Cardiac muscle cell (in vitro differentiated cells and primary cell): Measurements from ENCODE around the gene NR1I3. TPM values are rescaled to one million over a fixed set of nuclear protein-coding genes. Genes with fewer than 3 reads are reported as not detected.

Experiments used
- DNase-seq, 2 donors: peaks; one replicate each; pipeline versions ENCODE4 v3.0.0 to v3.0.0-alpha.2; 2010 to 2017; ENCODE audit warnings: low read depth in 1 of 2, low spot score in 1 of 2
- H3K27ac ChIP-seq: fragments of 200-600 bp; sonication (generic); 2 replicates; pipeline ENCODE4 v1.5.1; 2016
- H3K27me3 ChIP-seq: fragments of 200-600 bp; sonication (generic); 2 replicates; pipeline ENCODE4 v1.6.0; 2016; ENCODE audit warnings: control low read depth
- H3K36me3 ChIP-seq: fragments of 200-600 bp; sonication (generic); 2 replicates; pipeline ENCODE4 v1.5.1; 2016; ENCODE audit warnings: control low read depth
- H3K4me1 ChIP-seq: fragments of 200-600 bp; sonication (generic); 2 replicates; pipeline ENCODE4 v1.8.1; 2017; ENCODE audit warnings: low read depth, mild to moderate bottlenecking, mixed run types
- H3K4me3 ChIP-seq: fragments of 200-600 bp; sonication (generic); 2 replicates; pipeline ENCODE4 v1.5.1; 2016; ENCODE audit warnings: mild to moderate bottlenecking
- H3K9me3 ChIP-seq: fragments of 200-600 bp; sonication (generic); 2 replicates; pipeline ENCODE4 v1.5.1; 2017; ENCODE audit warnings: low read depth, mild to moderate bottlenecking, control low read depth
- CTCF ChIP-seq: IDR thresholded peaks from 2 replicates; pipeline ENCODE4 v1.5.1; 2012; ENCODE audit warnings: low read depth, mild to moderate bottlenecking, low read length
- polyA plus RNA-seq: library from polyadenylated mRNA; unstranded; fragments of >200 nt; fragmentation: Nextera tagmentation; extraction: Ambion mirVana; gene quantifications from 2 replicates; pipeline ENCODE4 v1.2.1, GENCODE V29; 2016
- total RNA-seq: library from RNA; depleted of rRNA; stranded (reverse); fragments of >200 nt; gene quantifications from 2 replicates; pipeline ENCODE4 v1.2.3, GENCODE V29; 2016

The NR1I3 gene
- total and polyA plus RNA-seq, 2 experiments from 2014 or later = 0.33 TPM; not detected in 1

GRCh38 chr1:161197560-161198193, 40.3 kb downstream of the NR1I3 start:
- H3K9me3 ChIP-seq = no peaks in the 10 kb centered on the region
- no peaks in the 10 kb centered on the region for H3K36me3 ChIP-seq
- no peak for DNase-seq
- no peak for TF ChIP-seq CTCF
- H3K27me3 ChIP-seq = no peaks in the 10 kb centered on the region
- no peak overlapping the region for H3K4me3 ChIP-seq
- H3K27ac ChIP-seq = no peak overlapping the region
- H3K4me1 ChIP-seq = peaks cover 19% of the 10 kb centered on the region

DNA sequence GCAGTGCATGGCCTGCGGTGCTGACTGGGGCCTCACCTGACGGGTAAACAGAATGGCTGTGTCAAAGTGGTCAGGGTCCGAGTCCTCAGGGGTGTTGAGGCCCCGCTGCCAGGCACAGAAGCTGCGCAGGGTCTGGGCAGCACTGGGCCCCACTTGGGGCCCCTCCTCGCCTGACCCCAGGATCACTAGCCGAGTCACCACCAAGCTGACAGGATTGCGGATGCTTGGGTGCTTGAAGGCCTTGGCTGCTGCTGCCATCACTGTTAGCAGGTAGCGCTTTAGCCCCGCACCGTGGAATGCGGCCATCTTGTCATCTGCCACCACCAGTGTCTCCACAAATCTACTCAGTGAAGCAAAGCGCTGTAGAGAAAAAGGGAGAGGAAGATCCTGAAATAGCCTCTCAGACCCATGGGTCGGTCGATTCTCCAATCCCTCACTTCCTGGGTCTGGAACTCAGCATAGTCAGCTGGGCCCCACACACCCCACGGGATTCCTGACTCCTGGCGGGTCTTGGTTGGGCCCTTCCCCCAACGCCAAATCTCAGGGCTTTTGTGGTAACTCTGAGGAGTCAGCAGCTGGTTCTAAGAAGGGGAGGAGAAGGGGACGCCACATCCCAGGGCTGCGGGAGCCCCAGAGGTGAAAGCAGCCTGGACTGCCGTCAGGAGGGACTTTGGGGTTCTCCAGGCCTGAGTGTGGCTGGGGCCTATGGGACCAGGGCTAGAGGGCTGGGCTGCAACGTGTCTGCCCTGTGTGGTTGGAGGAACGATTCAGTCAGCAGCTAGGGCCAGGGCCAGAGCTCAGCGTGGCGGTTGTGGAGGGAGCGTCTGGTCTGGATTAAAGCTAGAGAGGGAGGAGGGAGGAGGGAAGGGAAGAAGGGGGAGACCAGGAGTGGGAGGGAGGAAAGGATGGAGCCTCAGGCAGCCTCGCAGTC, 41.2 kb downstream of the NR1I3 start:
- Histone ChIP-seq H3K9me3 (no peaks in the 10 kb centered on the region), H3K36me3 (no peaks in the 10 kb centered on the region), H3K4me1 (peaks cover 19% of the 10 kb centered on the region), H3K4me3 (no peak overlapping the region), H3K27ac (no peak overlapping the region), H3K27me3 (no peaks in the 10 kb centered on the region)
- TF ChIP-seq CTCF = no peak
- DNase-seq = peak in 1 of 2 donors; percentile 91

DNA sequence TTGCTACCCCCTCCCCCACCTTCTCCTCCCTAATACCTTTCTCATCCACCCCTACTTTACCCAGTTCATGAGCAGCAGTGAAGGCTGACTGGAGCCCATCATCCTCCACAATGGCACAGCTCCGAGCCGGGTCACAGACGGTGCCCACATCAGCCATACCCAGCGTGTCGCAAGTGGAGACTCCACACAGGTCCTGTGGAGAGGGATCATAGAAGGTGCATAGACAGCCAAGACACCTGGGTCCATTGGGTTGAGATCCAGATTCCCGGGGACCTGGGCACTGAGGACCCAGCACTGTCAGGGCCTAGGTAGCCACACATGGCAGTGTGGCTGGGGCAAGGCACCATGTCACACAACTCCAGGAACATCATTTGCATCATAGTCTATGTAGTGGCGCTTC, 41.9 kb downstream of the NR1I3 start:
- no peaks in the 10 kb centered on the region for H3K36me3 ChIP-seq
- no peak overlapping the region for H3K27ac ChIP-seq
- no peak for TF ChIP-seq CTCF
- DNase-seq = no peak
- H3K4me1 ChIP-seq = peaks cover 19% of the 10 kb centered on the region
- H3K27me3 ChIP-seq = no peaks in the 10 kb centered on the region
- no peaks in the 10 kb centered on the region for H3K9me3 ChIP-seq
- no peak overlapping the region for H3K4me3 ChIP-seq

DNA sequence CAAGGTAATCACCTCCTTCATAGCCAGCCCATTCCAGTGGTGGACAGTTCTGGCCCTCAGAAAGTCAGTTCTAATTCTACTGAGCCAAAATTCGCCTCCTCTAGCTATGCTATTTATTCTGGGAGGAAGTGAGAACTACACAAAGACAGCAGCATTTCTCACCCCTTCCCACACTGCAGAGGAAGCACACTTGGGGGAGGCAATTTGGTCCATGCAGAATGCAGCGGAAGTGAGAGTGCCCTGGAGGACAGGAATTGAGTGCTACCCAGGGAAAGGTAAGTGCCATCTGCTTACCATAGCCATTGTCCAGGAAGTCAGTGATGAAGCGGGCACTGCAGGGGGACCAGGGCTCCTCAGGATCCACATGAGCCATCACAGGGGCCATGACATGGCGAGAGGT, 42.8 kb downstream of the NR1I3 start:
- Histone ChIP-seq H3K9me3 (no peaks in the 10 kb centered on the region), H3K36me3 (no peaks in the 10 kb centered on the region), H3K27ac (no peak overlapping the region), H3K4me1 (peaks cover 19% of the 10 kb centered on the region), H3K4me3 (no peak overlapping the region), H3K27me3 (no peaks in the 10 kb centered on the region)
- DNase-seq = no peak
- TF ChIP-seq CTCF = no peak

GRCh38 chr1:161193561-161194235, 44.3 kb downstream of the NR1I3 start:
- H3K4me1 ChIP-seq = peaks cover 16% of the 10 kb centered on the region
- H3K4me3 ChIP-seq = no peak overlapping the region
- no peak overlapping the region for H3K27ac ChIP-seq
- H3K9me3 ChIP-seq = no peaks in the 10 kb centered on the region
- TF ChIP-seq CTCF = no peak
- H3K36me3 ChIP-seq = no peaks in the 10 kb centered on the region
- no peak for DNase-seq
- H3K27me3 ChIP-seq = no peaks in the 10 kb centered on the region
